ENCODE results near the gene MDM2. TPM values are rescaled to one million over a fixed set of nuclear protein-coding genes. Genes with fewer than 3 reads are reported as not detected.
A peak's percentile ranks its signal among the peaks of the same experiment; 100 is the strongest.

The MDM2 gene
- total and polyA plus RNA-seq, 10 of the 15 experiments (the other 5 are each of a cell fraction or from before 2014, with no cell fraction given): 48.2 to 174 (median 85.0) TPM

DNA sequence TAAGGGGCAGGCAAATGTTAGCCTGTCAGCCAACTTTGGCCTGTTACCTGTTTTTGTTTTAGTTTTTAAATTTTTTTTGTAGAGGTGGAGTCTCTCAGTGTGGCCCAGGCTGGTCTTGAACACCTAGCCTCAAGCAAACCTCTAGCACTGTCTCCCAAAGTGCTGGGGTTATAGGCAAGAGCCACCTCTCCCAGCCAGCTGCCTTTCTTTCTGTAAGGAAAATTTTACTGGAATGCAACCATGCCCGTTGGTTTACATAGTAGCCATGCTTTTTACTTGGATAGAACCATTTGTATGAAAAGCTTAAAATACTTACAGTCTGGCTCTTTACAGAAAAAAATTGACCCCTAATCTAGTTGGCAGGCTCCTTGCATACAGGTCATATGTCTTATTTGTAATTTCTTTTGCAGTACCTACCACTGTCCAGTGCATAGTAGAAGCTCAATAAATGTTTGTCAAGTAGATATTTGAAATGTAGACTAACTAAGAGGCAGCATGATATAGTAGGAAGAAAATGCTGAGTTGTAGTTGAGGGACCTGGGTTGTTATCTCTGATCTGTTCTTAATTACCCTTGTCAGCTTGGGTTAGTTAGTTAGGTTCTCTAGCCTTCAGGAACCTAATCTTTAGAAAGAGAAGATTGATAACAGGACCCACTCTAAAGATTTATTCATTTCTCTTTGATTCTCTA, 4.7 kb downstream of the MDM2 start:
- Histone ChIP-seq H3K36me3 (ENCODE audit: control insufficient read depth in 2 of 2, insufficient read depth in 2 of 2, low read length in 1 of 2) (peaks cover 0 to 46% of the 10 kb centered on the region in 2 experiments), H3K9me3 (replicated peaks; ENCODE audit: control insufficient read depth, insufficient read depth, low read length) (peaks cover 2% of the 10 kb centered on the region; the same call in 1 of the 3 replicates), H3K4me3 (peak overlapping the region; percentile 57), H3K79me2 (ENCODE audit: control insufficient read depth, insufficient read depth, low read length) (peaks cover 89% of the 10 kb centered on the region), H4K20me1 (ENCODE audit: control insufficient read depth, insufficient read depth) (no peaks in the 10 kb centered on the region; the same call in 1 of the 2 replicates), H3K27me3 (replicated peaks in 1 of 2; ENCODE audit: control insufficient read depth in 2 of 2, insufficient read depth in 2 of 2, low read length in 1 of 2) (no peaks in the 10 kb centered on the region), H3K4me1 (ENCODE audit: control insufficient read depth, insufficient read depth, low read length) (no peaks in the 10 kb centered on the region; the same call in 1 of the 2 replicates), H3K4me2 (ENCODE audit: control insufficient read depth, insufficient read depth) (peak overlapping the region; percentile 57; the same call in 1 of the 2 replicates), H2AFZ (ENCODE audit: control insufficient read depth, low read depth, low read length) (no peak overlapping the region), H3K9ac (ENCODE audit: control insufficient read depth, insufficient read depth, low read length) (no peak overlapping the region; the same call in 1 of the 2 replicates), H3K27ac (ENCODE audit: control insufficient read depth, insufficient read depth) (0 out of 2 replicates have a peak overlapping the region, but pooled peaks have one; percentile 15)
- intact Hi-C loops (cut with micrococcal nuclease; ENCODE audit: unreplicated experiment) (no loop called here), in situ Hi-C loops (cut with MboI) (no loop called here)
- TSS peak; percentile 1 for BruUV-seq (replicated peaks)
- 46% methylated on average over 1 of the region's 1 CpG for WGBS (ENCODE audit: insufficient coverage, insufficient replicate concordance, low lambda C conversion rate, missing lambda C conversion rate)
- ATAC-seq (no peak), FAIRE-seq (no peak), DNase-seq (ENCODE audit: low read depth, low spot score) (no peak)
- TF ChIP-seq NFXL1 (IDR thresholded peaks at IDR 0.05; ENCODE audit: borderline replicate concordance) (no peak), PAX8 (IDR thresholded peaks at IDR 0.05) (0 out of 2 replicates have a peak, but pooled peaks have one; percentile 55), POLR2AphosphoS2 (IDR thresholded peaks at IDR 0.05; ENCODE audit: low read depth, low read length) (peak; percentile 30; the same call in 1 of the 2 replicates), POLR2AphosphoS5 (IDR thresholded peaks at IDR 0.05; ENCODE audit: low read length) (peak; percentile 55)
- CTCF ChIA-PET: interaction anchor here (0.6 to 12.4 kb wide), 7 partner anchors 9 to 590 kb away, joined by 3 to 156 read pairs (median 3); no protein-coding TSS in a partner anchor
- SMC1A ChIA-PET (ENCODE audit: uncharacterized antibody, unreplicated experiment): interaction anchor here (0.6 to 5.0 kb wide), 10 partner anchors 9 to 453 kb away, joined by 3 to 22 read pairs (median 5); partner anchors contain the start of gene SLC35E3
- RAD21 ChIA-PET (ENCODE audit: unreplicated experiment): interaction anchor here (1.0 to 1.8 kb wide), 3 partner anchors 9 to 66 kb away, joined by 3 to 4 read pairs (median 3); no protein-coding TSS in a partner anchor
- POLR2A ChIA-PET: interaction anchor here (1.3 to 1.5 kb wide), 3 partner anchors 9 to 22 kb away, joined by 3 to 5 read pairs (median 4); no protein-coding TSS in a partner anchor

DNA sequence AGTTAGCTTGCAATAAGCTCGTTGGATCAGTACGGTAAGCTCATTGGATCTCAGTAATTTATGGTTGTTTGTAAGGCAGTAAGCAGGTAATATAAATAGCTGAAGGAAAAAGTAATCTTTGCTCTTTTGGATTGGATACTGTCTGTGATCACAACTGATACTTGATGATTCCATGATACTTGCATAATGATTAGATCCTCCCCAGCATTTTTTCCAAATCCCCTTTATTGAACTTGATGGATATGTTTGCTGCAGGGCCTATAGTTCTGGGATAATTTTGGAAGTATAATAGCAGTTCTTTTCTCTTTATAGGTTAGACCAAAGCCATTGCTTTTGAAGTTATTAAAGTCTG, 5.2 kb downstream of the MDM2 start:
- H3K36me3 ChIP-seq (ENCODE audit: control insufficient read depth in 2 of 2, insufficient read depth in 2 of 2, low read length in 1 of 2): peaks cover 2 to 46% of the 10 kb centered on the region in 2 experiments
- RAD21 ChIA-PET (ENCODE audit: unreplicated experiment): interaction anchor here (1.1 to 2.1 kb wide), 4 partner anchors 8 to 454 kb away, joined by 3 to 4 read pairs (median 4); no protein-coding TSS in a partner anchor
- peaks cover 2% of the 10 kb centered on the region; the same call in 1 of the 3 replicates for H3K9me3 ChIP-seq (replicated peaks; ENCODE audit: control insufficient read depth, insufficient read depth, low read length)
- DNase-seq (ENCODE audit: low read depth, low spot score) (no peak), FAIRE-seq (no peak), ATAC-seq (no peak)
- intact Hi-C loops (cut with micrococcal nuclease; ENCODE audit: unreplicated experiment) (no loop called here), in situ Hi-C loops (cut with MboI) (no loop called here)
- no peak overlapping the region for H2AFZ ChIP-seq (ENCODE audit: control insufficient read depth, low read depth, low read length)
- H3K4me3 ChIP-seq: peak overlapping the region; percentile 57; the same call in 1 of the 2 replicates
- H4K20me1 ChIP-seq (ENCODE audit: control insufficient read depth, insufficient read depth): no peaks in the 10 kb centered on the region; the same call in 1 of the 2 replicates
- TF ChIP-seq, protein P1, sequence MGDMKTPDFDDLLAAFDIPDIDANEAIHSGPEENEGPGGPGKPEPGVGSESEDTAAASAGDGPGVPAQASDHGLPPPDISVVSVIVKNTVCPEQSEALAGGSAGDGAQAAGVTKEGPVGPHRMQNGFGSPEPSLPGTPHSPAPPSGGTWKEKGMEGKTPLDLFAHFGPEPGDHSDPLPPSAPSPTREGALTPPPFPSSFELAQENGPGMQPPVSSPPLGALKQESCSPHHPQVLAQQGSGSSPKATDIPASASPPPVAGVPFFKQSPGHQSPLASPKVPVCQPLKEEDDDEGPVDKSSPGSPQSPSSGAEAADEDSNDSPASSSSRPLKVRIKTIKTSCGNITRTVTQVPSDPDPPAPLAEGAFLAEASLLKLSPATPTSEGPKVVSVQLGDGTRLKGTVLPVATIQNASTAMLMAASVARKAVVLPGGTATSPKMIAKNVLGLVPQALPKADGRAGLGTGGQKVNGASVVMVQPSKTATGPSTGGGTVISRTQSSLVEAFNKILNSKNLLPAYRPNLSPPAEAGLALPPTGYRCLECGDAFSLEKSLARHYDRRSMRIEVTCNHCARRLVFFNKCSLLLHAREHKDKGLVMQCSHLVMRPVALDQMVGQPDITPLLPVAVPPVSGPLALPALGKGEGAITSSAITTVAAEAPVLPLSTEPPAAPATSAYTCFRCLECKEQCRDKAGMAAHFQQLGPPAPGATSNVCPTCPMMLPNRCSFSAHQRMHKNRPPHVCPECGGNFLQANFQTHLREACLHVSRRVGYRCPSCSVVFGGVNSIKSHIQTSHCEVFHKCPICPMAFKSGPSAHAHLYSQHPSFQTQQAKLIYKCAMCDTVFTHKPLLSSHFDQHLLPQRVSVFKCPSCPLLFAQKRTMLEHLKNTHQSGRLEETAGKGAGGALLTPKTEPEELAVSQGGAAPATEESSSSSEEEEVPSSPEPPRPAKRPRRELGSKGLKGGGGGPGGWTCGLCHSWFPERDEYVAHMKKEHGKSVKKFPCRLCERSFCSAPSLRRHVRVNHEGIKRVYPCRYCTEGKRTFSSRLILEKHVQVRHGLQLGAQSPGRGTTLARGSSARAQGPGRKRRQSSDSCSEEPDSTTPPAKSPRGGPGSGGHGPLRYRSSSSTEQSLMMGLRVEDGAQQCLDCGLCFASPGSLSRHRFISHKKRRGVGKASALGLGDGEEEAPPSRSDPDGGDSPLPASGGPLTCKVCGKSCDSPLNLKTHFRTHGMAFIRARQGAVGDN (IDR thresholded peaks at IDR 0.05): no peak
- TF ChIP-seq POLR2AphosphoS2 (IDR thresholded peaks at IDR 0.05; ENCODE audit: low read depth, low read length) (peak; percentile 9; the same call in 1 of the 2 replicates), PAX8 (IDR thresholded peaks at IDR 0.05) (peak; percentile 24)
- no peak overlapping the region for H3K9ac ChIP-seq (ENCODE audit: control insufficient read depth, insufficient read depth, low read length)
- CTCF ChIA-PET: interaction anchor here (0.6 to 12.4 kb wide), 6 partner anchors 8 to 591 kb away, joined by 3 to 156 read pairs (median 4); no protein-coding TSS in a partner anchor
- WGBS (ENCODE audit: insufficient coverage, insufficient replicate concordance, low lambda C conversion rate, missing lambda C conversion rate): 93% methylated on average over 2 of the region's 2 CpGs
- POLR2A ChIA-PET: interaction anchor here (1.3 to 1.5 kb wide), 3 partner anchors 8 to 21 kb away, joined by 3 to 5 read pairs (median 4); no protein-coding TSS in a partner anchor
- no peaks in the 10 kb centered on the region; the same call in 1 of the 2 replicates for H3K4me1 ChIP-seq (ENCODE audit: control insufficient read depth, insufficient read depth, low read length)
- no TSS peak for BruUV-seq (replicated peaks)
- peak overlapping the region; percentile 40 for H3K4me2 ChIP-seq (ENCODE audit: control insufficient read depth, insufficient read depth)
- SMC1A ChIA-PET (ENCODE audit: uncharacterized antibody, unreplicated experiment): interaction anchor here (1.2 to 5.0 kb wide), 7 partner anchors 9 to 77 kb away, joined by 3 to 22 read pairs (median 6); partner anchors contain the start of gene SLC35E3
- H3K27ac ChIP-seq (ENCODE audit: control insufficient read depth, insufficient read depth): no peak overlapping the region
- H3K79me2 ChIP-seq (ENCODE audit: control insufficient read depth, insufficient read depth, low read length): peaks cover 90% of the 10 kb centered on the region
- H3K27me3 ChIP-seq (replicated peaks in 1 of 2; ENCODE audit: control insufficient read depth in 2 of 2, insufficient read depth in 2 of 2, low read length in 1 of 2): no peaks in the 10 kb centered on the region

Data from GM12878 (cell line).